Endodermal cell (in vitro differentiated cells): ENCODE data around the gene BET1L. TPM values are rescaled to one million over a fixed set of nuclear protein-coding genes. Genes with fewer than 3 reads are reported as not detected.
A peak's percentile ranks its signal among the peaks of the same experiment; 100 is the strongest.

Experiments used
- DNase-seq: peaks from one replicate; pipeline ENCODE4 v3.0.0-alpha.2; 2017
- H3K27ac ChIP-seq: 2 replicates; pipeline ENCODE4 v1.5.1; 2013; ENCODE audit warnings: mild to moderate bottlenecking, low read depth, low read length, moderate library complexity
- H3K27me3 ChIP-seq: 2 replicates; pipeline ENCODE4 v1.6.1; 2013; ENCODE audit warnings: mild to moderate bottlenecking, low read length, moderate library complexity; ENCODE audit not compliant: insufficient read depth, control insufficient read depth, poor library complexity, severe bottlenecking
- H3K36me3 ChIP-seq: 2 replicates; pipeline ENCODE4 v1.7.0; 2013; ENCODE audit warnings: mild to moderate bottlenecking, low read length, moderate library complexity; ENCODE audit not compliant: control insufficient read depth, insufficient read depth
- H3K4me1 ChIP-seq: one replicate; pipeline ENCODE4 v1.7.0; 2013; ENCODE audit warnings: low read length; ENCODE audit not compliant: control insufficient read depth, insufficient read depth
- H3K4me3 ChIP-seq: 2 replicates; pipeline ENCODE4 v1.5.1; 2013; ENCODE audit warnings: mild to moderate bottlenecking, low read length, moderate library complexity
- H3K9ac ChIP-seq: 2 replicates; pipeline ENCODE4 v1.6.1; 2013; ENCODE audit warnings: mild to moderate bottlenecking, low read length, moderate library complexity; ENCODE audit not compliant: poor library complexity, severe bottlenecking; ENCODE audit errors: extremely low read depth
- H3K9me3 ChIP-seq: 2 replicates; pipeline ENCODE4 v1.6.1; 2013; ENCODE audit warnings: mild to moderate bottlenecking, low read length, moderate library complexity; ENCODE audit not compliant: control insufficient read depth
- H3K27ac Mint-ChIP-seq: 2 replicates; pipeline ENCODE4 v1.8.0; 2020; ENCODE audit warnings: mixed read lengths
- H3K27me3 Mint-ChIP-seq: 2 replicates; pipeline ENCODE4 v1.8.0; 2021; ENCODE audit warnings: mild to moderate bottlenecking, mixed read lengths; ENCODE audit not compliant: insufficient read depth
- H3K36me3 Mint-ChIP-seq: 2 replicates; pipeline ENCODE4 v1.8.0; 2020; ENCODE audit warnings: low read depth, mixed read lengths
- H3K4me1 Mint-ChIP-seq: 2 replicates; pipeline ENCODE4 v1.8.0; 2020; ENCODE audit warnings: mixed read lengths
- H3K4me3 Mint-ChIP-seq: 2 replicates; pipeline ENCODE4 v1.8.0; 2020; ENCODE audit warnings: mild to moderate bottlenecking, moderate library complexity, mixed read lengths
- H3K9me3 Mint-ChIP-seq: 2 replicates; pipeline ENCODE4 v1.8.0; 2020; ENCODE audit warnings: mild to moderate bottlenecking, mixed read lengths
- CTCF ChIP-seq: fragments of 200-600 bp; sonication (generic); conservative IDR thresholded peaks from 2 replicates; pipeline ENCODE4 v1.5.0; 2021; ENCODE audit warnings: antibody characterized with exemption, mild to moderate bottlenecking
- WGBS, 2 experiments: methylation state at CpG; one replicate each; pipeline versions ENCODE4 v1.1.5 to v1.1.7; 2013; ENCODE audit warnings: missing lambda C conversion rate in 2 of 2, mixed read lengths in 1 of 2; ENCODE audit not compliant: insufficient coverage in 1 of 2, insufficient read length in 1 of 2; 5-methylcytosine and 5-hydroxymethylcytosine counted together
- total RNA-seq, 2 donors: library from RNA; stranded (reverse); fragmentation: NEBNext Ultra II Directional in 1 of 2; extraction: Animal tissue kit (Norgen Biotek cat#: 25700) in 1 of 2; gene quantifications; 2 replicates in 1 of 2; 3 replicates in 1 of 2; pipeline ENCODE4 v1.2.1, GENCODE V29; 2021

The BET1L gene
- total RNA-seq, 2 donors from 2014 or later: 47.4 to 63.7 TPM

DNA sequence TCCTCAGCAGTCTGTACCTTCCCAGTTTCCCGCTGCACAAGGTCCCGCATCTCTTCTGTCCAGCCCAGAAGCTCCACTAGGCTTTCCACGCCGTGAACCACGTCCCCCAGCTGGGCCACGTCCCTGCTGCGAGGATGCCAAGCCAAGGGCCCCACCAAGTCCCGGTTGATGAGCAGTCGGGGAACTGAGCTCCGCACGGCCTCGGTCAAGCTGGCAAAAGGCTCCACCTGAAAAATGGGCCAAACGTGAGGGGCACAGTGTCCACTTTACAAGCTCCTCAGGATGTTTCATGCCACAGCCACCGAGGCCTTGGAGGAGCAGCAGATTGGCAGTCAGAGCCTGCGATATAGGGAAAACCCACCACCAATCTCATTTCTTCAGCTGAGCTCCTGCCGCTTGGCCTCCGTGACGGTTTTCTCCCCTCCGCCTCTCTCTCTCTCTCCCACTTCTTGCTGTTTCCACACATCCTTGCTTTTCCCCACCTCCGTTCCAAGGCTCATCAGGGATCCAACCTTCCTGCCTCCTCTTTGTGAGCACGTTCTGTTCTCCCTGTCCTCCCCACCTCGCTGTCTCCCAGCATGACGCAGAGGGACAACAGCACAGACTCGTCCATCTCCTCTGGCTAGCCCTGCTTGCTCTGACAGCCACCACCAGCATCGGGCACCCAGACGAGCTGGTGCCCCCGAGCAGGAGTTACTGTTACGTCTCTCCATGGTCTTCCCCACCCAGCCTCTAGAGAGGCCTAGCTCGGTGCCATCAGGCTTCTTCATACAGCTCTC, 11.8 kb upstream of the BET1L start:
- H3K4me1 Mint-ChIP-seq: no peaks in the 10 kb centered on the region
- H3K4me3 Mint-ChIP-seq: no peak overlapping the region
- no peak for TF ChIP-seq CTCF
- DNase-seq: peak; percentile 31
- Histone ChIP-seq H3K9ac (no peak overlapping the region), H3K36me3 (peaks cover 22% of the 10 kb centered on the region), H3K4me1 (no peaks in the 10 kb centered on the region), H3K9me3 (no peaks in the 10 kb centered on the region), H3K4me3 (no peak overlapping the region), H3K27ac (no peak overlapping the region), H3K27me3 (no peaks in the 10 kb centered on the region)
- 85 to 91% methylated on average over 14 to 29 of the region's 29 CpGs for whole genome bisulfite sequencing, 2 experiments
- H3K27ac Mint-ChIP-seq: no peak overlapping the region
- peaks cover 31% of the 10 kb centered on the region for H3K36me3 Mint-ChIP-seq
- no peaks in the 10 kb centered on the region for H3K27me3 Mint-ChIP-seq
- no peaks in the 10 kb centered on the region for H3K9me3 Mint-ChIP-seq

- no peak for DNase-seq
- Mint-ChIP-seq H3K9me3 (no peaks in the 10 kb centered on the region), H3K27me3 (no peaks in the 10 kb centered on the region), H3K4me1 (no peaks in the 10 kb centered on the region), H3K27ac (peak overlapping the region; percentile 35), H3K36me3 (peaks cover 38% of the 10 kb centered on the region), H3K4me3 (no peak overlapping the region)
- no peak for TF ChIP-seq CTCF
- Histone ChIP-seq H3K4me1 (no peaks in the 10 kb centered on the region), H3K27ac (no peak overlapping the region), H3K9me3 (no peaks in the 10 kb centered on the region), H3K27me3 (no peaks in the 10 kb centered on the region), H3K4me3 (no peak overlapping the region), H3K36me3 (peaks cover 35% of the 10 kb centered on the region), H3K9ac (no peak overlapping the region)
- 83 to 94% methylated on average over 1 to 3 of the region's 3 CpGs for WGBS, 2 experiments
Measured at GRCh38 chr11:217704-218103, 10.5 kb upstream of the BET1L start.

DNA sequence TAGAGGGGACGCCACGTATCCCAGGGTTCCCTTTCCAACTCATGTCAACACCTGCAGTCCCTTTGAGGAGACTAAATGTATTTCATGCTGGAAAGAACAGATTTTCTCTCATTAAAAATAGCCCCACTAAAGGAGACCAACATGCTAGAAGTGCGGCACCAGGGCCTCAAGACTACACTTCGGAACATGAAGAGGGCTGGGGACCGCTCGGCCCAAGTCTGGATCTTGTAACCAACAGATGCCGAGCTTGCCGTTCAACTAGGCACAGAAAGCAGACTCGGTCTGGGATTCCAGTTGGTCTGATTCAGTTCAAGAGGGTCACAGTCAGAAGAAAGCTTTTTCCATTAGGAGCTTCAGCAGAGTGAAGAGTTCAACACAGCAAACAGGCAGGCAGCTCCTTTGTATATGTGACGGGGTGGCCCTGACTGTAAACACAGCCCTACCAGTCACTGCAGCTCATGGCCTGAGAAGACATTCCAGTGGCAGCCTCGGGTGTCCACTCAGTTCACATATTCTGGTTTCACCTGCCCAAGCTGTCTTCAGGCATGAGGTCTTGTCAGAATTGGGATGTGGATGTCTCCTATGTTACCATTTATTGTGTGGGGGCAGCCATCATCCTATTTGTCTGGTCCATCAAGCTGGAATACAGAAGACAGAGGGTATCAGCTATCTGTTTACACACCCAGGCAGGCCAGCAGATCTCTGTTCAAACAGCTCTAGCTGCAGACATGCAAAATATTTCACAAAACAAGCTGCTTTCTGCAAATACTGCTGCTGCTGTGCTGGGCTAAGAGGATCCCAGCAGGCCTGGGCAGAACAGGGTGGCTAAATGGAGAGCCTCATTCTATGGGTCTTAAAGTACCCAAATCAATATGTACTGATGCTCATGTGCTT, 9.1 kb upstream of the BET1L start:
- Histone ChIP-seq H3K27me3 (no peaks in the 10 kb centered on the region), H3K4me3 (no peak overlapping the region), H3K27ac (no peak overlapping the region), H3K9ac (no peak overlapping the region), H3K9me3 (no peaks in the 10 kb centered on the region), H3K36me3 (peaks cover 47% of the 10 kb centered on the region), H3K4me1 (no peaks in the 10 kb centered on the region)
- Mint-ChIP-seq H3K9me3 (no peaks in the 10 kb centered on the region), H3K4me3 (no peak overlapping the region), H3K27me3 (no peaks in the 10 kb centered on the region), H3K4me1 (no peaks in the 10 kb centered on the region), H3K36me3 (peaks cover 46% of the 10 kb centered on the region), H3K27ac (peak overlapping the region; percentile 75)
- peak; percentile 34 for DNase-seq
- 93 to 99% methylated on average over 10 to 11 of the region's 11 CpGs for WGBS, 2 experiments
- TF ChIP-seq CTCF: no peak
